AG09319 (cell line): ENCODE measurements around the gene HS1BP3.
A peak's percentile ranks its signal among the peaks of the same experiment; 100 is the strongest.

ENCODE experiments used
- DNase-seq: peaks from one replicate; pipeline ENCODE4 v3.0.0-alpha.2; 2010; ENCODE audit warnings: low read depth; ENCODE audit errors: extremely low read depth
- CTCF ChIP-seq: IDR thresholded peaks from 2 replicates; pipeline ENCODE4 v1.5.1; 2011; ENCODE audit warnings: low read depth, mild to moderate bottlenecking, inconsistent platforms, low read length, moderate library complexity

HS1BP3 gene

DNA sequence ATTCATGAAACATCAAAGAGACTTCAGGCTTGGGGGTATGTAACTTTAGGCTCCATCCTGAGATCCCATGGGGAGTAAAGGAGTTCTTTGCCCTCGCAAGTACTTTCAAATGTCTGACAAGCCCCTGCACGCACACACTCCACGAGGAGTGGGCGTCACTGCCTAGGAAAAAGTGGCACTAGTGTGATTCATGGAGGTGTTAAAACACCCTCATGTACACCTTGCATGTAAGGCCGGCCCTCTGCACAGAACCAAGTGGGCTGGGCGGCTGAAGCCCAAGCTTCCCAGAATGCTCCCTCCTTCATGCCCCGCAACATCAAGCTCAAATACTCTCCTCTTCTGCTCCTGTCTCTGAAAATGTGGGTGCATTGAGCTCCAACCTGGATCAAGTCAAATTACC is 7.8 kb downstream of the HS1BP3 start:
- no peak for DNase-seq
- no peak for TF ChIP-seq CTCF

DNA sequence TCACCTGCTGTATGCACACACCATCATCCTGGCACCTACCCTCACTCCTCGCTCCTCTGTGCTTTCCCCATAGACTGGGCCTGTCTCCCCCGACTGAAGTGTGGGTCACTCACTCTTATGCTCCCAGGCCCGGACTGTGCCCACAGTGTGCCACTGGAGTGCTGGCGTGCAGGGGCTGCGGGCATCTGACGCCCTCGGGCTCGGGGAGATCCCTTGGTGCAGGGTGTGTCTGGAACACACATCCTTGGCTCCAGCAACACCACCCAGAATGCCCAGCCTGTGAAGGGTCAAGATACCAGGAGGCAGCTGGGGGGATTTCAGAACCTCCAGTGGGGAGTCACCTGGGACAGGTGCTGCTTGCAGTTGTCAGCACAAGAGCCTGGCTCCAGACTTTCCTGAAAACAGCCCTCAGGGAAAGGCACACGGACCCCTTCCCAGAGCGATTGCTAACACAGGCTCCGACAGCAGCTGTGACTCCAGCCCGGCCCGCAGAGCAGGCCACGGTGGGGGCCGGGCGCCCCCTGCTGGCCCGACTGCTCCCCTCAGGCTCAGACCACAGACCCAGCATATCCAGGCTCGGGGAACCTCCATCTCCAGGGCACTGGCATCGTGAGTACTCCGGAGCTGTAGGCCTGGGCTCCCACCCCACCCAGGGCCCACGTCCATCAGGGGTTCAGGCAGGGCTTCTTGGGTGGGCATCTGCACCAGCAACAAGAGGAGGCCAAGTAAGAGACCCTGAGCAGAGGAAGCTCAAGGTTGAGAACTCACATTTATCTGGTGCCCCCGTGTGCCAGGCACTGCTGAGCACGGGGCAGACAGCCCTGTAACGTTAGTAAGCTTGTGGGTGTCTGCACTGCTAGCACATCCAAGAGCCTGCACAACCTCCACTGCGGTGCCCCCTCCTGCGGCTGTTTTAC is 8.6 kb downstream of the HS1BP3 start:
- TF ChIP-seq CTCF = peak; percentile 94
- DNase-seq = no peak

GRCh38 chr2:20641123-20641985 is 9.5 kb downstream of the HS1BP3 start:
- TF ChIP-seq CTCF = no peak
- no peak for DNase-seq

DNA sequence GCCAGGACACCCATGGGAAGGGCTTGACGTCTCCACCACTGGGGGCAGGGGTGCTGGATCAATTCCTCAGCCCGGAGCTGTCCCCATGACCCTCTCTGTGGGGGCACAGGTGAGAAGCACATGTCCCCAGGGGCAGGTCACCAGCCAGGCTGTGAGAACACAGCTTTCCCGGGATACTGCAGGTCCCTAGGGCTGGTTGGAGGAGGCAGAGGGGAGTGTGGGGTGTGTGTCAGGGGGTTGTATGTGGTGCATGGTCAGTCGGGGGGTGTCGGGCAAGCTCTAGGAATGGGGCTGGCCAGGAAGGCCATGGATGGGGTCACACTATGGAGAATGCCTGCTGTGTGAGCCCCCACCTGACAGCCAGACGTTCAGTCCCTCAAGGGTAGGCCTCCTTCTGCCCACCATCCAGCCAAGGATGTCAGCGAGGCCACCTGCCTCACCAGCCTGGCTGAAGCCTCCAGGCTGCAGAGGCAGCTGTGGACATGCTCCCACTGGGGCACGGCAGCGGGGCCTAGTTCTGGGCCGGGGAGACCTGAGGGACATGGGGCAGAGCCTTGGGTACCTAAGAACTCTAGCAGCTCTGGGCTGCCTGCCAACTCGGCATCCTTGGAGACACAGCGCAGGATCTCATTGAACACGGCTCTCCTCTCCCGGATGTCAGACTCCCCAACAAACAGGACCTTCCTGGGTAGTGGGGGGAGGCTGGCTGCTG is 10.3 kb downstream of the HS1BP3 start:
- no peak for DNase-seq

GRCh38 chr2:20638646-20639430 is 12.1 kb downstream of the HS1BP3 start:
- DNase-seq = no peak
- TF ChIP-seq CTCF = no peak

More for the DNA sequence above, 10.3 kb downstream of the HS1BP3 start:
- no peak for TF ChIP-seq CTCF

GRCh38 chr2:20638014-20638413 is 12.9 kb downstream of the HS1BP3 start:
- no peak for TF ChIP-seq CTCF
- DNase-seq = no peak
